ENCODE data around the gene ERVW-1.

The ERVW-1 gene

GRCh38 chr7:92423710-92424131 is 54.0 kb downstream of the ERVW-1 start:
- no peaks in the 10 kb centered on the region for H3K36me3 ChIP-seq (ENCODE audit: control insufficient read depth, insufficient read depth, low read length)
- H3K4me1 ChIP-seq (ENCODE audit: control insufficient read depth, insufficient read depth, low read length, poor library complexity, severe bottlenecking), result no peaks in the 10 kb centered on the region
- no peak overlapping the region for H3K4me3 ChIP-seq (ENCODE audit: extremely low read depth, insufficient read depth, low read length, poor library complexity, severe bottlenecking)
- 86 to 88% methylated on average over 5 of the region's 5 CpGs for WGBS, 2 experiments (ENCODE audit: insufficient coverage in 2 of 2)
- no peaks in the 10 kb centered on the region for H3K9me3 ChIP-seq (ENCODE audit: control insufficient read depth, low read length)
- no peak overlapping the region for H3K27ac ChIP-seq (ENCODE audit: low read depth, low read length, severe bottlenecking)

DNA sequence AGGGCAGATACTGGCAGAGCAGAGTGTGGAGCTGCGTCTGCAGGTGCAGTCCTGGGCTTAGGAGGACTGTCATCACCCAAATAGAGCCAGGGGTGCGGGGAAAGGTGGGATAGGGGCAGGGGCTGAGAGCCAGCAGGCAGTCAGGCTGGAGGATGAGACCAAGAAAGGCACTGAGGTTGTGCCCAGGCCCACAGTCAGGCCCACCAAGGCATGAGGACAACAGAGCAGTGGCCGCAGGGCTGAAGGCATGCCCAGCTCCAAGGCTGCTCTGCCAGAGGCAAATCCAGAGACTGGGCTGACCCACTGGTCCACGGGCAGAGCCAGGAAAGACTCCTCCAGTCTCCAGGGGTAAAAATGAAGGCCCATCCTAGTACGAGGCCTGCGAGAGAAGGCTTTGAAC is 54.8 kb downstream of the ERVW-1 start:
- no peaks in the 10 kb centered on the region for H3K9me3 ChIP-seq (ENCODE audit: control insufficient read depth, low read length)
- 94 to 97% methylated on average over 6 of the region's 6 CpGs for WGBS, 2 experiments (ENCODE audit: insufficient coverage in 2 of 2)
- H3K36me3 ChIP-seq (ENCODE audit: control insufficient read depth, insufficient read depth, low read length), result no peaks in the 10 kb centered on the region
- no peak overlapping the region for H3K4me3 ChIP-seq (ENCODE audit: extremely low read depth, insufficient read depth, low read length, poor library complexity, severe bottlenecking)
- H3K4me1 ChIP-seq (ENCODE audit: control insufficient read depth, insufficient read depth, low read length, poor library complexity, severe bottlenecking), result no peaks in the 10 kb centered on the region
- H3K27ac ChIP-seq (ENCODE audit: low read depth, low read length, severe bottlenecking), result no peak overlapping the region

DNA sequence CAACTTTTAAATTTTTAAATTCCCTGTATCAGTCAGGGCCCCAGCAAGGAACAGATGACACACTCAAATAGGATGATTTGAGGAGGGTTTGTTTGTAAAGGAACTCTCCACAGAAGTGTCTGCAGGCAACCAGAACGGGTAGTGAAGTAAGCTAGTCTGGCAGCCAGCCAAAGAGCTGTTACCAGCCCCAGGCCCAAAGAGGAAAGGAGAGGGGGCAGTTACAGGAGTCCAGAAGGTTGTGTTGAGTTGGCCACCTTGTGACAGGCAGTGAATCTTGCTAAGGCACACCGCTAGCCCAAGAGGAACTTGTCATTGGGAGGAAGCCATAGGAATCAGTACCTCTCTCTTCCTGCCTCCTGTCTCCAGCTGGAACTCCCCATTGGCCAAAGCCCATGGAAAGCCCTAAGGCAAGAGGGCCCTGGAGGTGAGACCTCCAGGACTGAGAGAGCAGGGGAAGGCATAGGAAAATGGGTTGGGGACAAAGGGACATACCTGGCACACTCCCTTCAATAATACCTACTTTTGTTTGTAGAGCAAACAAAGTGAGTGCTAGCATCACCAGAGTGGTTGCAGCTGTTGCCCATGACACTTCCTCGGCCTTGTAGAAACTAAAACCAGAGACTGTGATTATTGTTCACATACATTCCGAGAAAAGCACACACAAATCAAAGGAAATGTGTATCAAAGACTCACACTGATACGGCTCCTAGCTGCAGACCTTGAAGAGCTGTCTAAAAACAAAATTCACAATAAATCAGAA is 55.9 kb downstream of the ERVW-1 start:
- Histone ChIP-seq H3K4me1 (ENCODE audit: control insufficient read depth, insufficient read depth, low read length, poor library complexity, severe bottlenecking) (no peaks in the 10 kb centered on the region), H3K27ac (ENCODE audit: low read depth, low read length, severe bottlenecking) (peak overlapping the region; percentile 32), H3K4me3 (ENCODE audit: extremely low read depth, insufficient read depth, low read length, poor library complexity, severe bottlenecking) (no peak overlapping the region), H3K36me3 (ENCODE audit: control insufficient read depth, insufficient read depth, low read length) (no peaks in the 10 kb centered on the region), H3K9me3 (ENCODE audit: control insufficient read depth, low read length) (no peaks in the 10 kb centered on the region)
- WGBS, 2 experiments (ENCODE audit: insufficient coverage in 2 of 2), result 96 to 100% methylated on average over 1 to 4 of the region's 5 CpGs
